GM19452 (cell line): Measurements from ENCODE around the gene ANKIB1.
"Not testable (repeated sequence)": the region's sequence is repeated elsewhere in the genome, so short reads cannot be mapped to it uniquely, and the experiment has no call there.

Source experiments
- ATAC-seq: cut with Tn5 transposase; IDR thresholded peaks from one replicate; pipeline ENCODE4 v1.9.1; 2021; ENCODE audit not compliant: unreplicated experiment

ANKIB1 gene

GRCh38 chr7:92245487-92246359 is at the start of gene ANKIB1, which contains the start of gene KRIT1:
TSS of gene ANKIB1 (plus strand) at chr7:92245974. CDS start at chr7:92294979, 49,005 bp downstream.
TSS of gene KRIT1 (minus strand) at chr7:92245914. CDS start at chr7:92242135, 3,779 bp downstream.
- peak; percentile 78 for ATAC-seq

GRCh38 chr7:92200791-92201190 is 45.0 kb upstream of the ANKIB1 start:
- ATAC-seq: no peak

- no peak for ATAC-seq
Measured at GRCh38 chr7:92205987-92206386, 39.8 kb upstream of the ANKIB1 start.

GRCh38 chr7:92206672-92207071 is 39.1 kb upstream of the ANKIB1 start:
- ATAC-seq: no peak

- no peak for ATAC-seq
Measured at GRCh38 chr7:92221766-92222165, 24.0 kb upstream of the ANKIB1 start.

GRCh38 chr7:92226981-92227380 is 18.8 kb upstream of the ANKIB1 start:
- ATAC-seq: no peak

GRCh38 chr7:92228100-92228499 is 17.7 kb upstream of the ANKIB1 start:
- ATAC-seq: no peak

GRCh38 chr7:92228742-92229141 is 17.0 kb upstream of the ANKIB1 start:
- ATAC-seq: no peak

GRCh38 chr7:92230547-92230946 is 15.2 kb upstream of the ANKIB1 start:
- ATAC-seq: no peak

- ATAC-seq: no peak
Measured at GRCh38 chr7:92242972-92243371, 2.8 kb upstream of the ANKIB1 start.

GRCh38 chr7:92244808-92245486 is 827 bp upstream of the ANKIB1 start:
- ATAC-seq: peak; percentile 3

GRCh38 chr7:92246360-92247101 is 757 bp downstream of the ANKIB1 start:
- peak; percentile 20 for ATAC-seq

- ATAC-seq: no peak
Measured at GRCh38 chr7:92250603-92251002, 4.8 kb downstream of the ANKIB1 start.

GRCh38 chr7:92251181-92251580 is 5.4 kb downstream of the ANKIB1 start:
- ATAC-seq: no peak

- no peak for ATAC-seq
Measured at GRCh38 chr7:92253251-92253650, 7.5 kb downstream of the ANKIB1 start.

- ATAC-seq: not testable (repeated sequence)
Measured at GRCh38 chr7:92254800-92255199, 9.0 kb downstream of the ANKIB1 start.

GRCh38 chr7:92255308-92255707 is 9.5 kb downstream of the ANKIB1 start:
- no peak for ATAC-seq

GRCh38 chr7:92259062-92259461 is 13.3 kb downstream of the ANKIB1 start:
- no peak for ATAC-seq

- no peak for ATAC-seq
Measured at GRCh38 chr7:92259610-92260247, 14.0 kb downstream of the ANKIB1 start.

GRCh38 chr7:92260248-92260781 is 14.5 kb downstream of the ANKIB1 start:
- ATAC-seq: no peak
